ENCODE results near the gene MIGA2. TPM values are rescaled to one million over a fixed set of nuclear protein-coding genes. Genes with fewer than 3 reads are reported as not detected.

The MIGA2 gene
- total and polyA plus RNA-seq, 9 of the 15 experiments (the other 6 are each of a cell fraction or from before 2014, with no cell fraction given), result 0.15 to 54.1 (median 18.0) TPM

GRCh38 chr9:129023036-129023907 is 13.2 kb upstream of the MIGA2 start (continued):
- no peak for TF ChIP-seq TSHZ1 (CRISPR knock-in tag; IDR thresholded peaks at IDR 0.05)
- no peak for TF ChIP-seq GATAD2B (IDR thresholded peaks at IDR 0.05; ENCODE audit: borderline replicate concordance)
- TF ChIP-seq ZC3H4 (CRISPR knock-in tag; IDR thresholded peaks at IDR 0.05; ENCODE audit: borderline replicate concordance), result no peak
- no peak for TF ChIP-seq MYBL2 (IDR thresholded peaks at IDR 0.05; ENCODE audit: low read depth)
- TF ChIP-seq MYBL2 (CRISPR knock-in tag; IDR thresholded peaks at IDR 0.05; ENCODE audit: borderline replicate concordance), result no peak
- TF ChIP-seq NBN (IDR thresholded peaks at IDR 0.05; ENCODE audit: low read depth), result 0 out of 2 replicates have a peak, but pooled peaks have one; percentile 82
- TF ChIP-seq FOXP1 (CRISPR knock-in tag; IDR thresholded peaks at IDR 0.05), result peak; percentile 66; the same call in 1 of the 2 replicates
- no peak for TF ChIP-seq SP2 (IDR thresholded peaks at IDR 0.05; ENCODE audit: extremely low read depth, low read depth, low read length, poor library complexity, severe bottlenecking)
- TF ChIP-seq, protein P1, sequence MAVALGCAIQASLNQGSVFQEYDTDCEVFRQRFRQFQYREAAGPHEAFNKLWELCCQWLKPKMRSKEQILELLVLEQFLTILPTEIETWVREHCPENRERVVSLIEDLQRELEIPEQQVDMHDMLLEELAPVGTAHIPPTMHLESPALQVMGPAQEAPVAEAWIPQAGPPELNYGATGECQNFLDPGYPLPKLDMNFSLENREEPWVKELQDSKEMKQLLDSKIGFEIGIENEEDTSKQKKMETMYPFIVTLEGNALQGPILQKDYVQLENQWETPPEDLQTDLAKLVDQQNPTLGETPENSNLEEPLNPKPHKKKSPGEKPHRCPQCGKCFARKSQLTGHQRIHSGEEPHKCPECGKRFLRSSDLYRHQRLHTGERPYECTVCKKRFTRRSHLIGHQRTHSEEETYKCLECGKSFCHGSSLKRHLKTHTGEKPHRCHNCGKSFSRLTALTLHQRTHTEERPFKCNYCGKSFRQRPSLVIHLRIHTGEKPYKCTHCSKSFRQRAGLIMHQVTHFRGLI (CRISPR knock-in tag; IDR thresholded peaks at IDR 0.05), result no peak
- TF ChIP-seq HDAC2 (IDR thresholded peaks at IDR 0.05), result peak; percentile 97
- no peak for TF ChIP-seq KLF10 (CRISPR knock-in tag; IDR thresholded peaks at IDR 0.05)
